GM19238 (cell line): ENCODE data around the gene PKP3.
"Not testable (repeated sequence)": the region's sequence is repeated elsewhere in the genome, so short reads cannot be mapped to it uniquely, and the experiment has no call there.

Experiments
- DNase-seq: peaks from one replicate; pipeline ENCODE4 v3.0.0; 2011; ENCODE audit warnings: low spot score; ENCODE audit not compliant: insufficient read length

PKP3 gene

GRCh38 chr11:425301-425700, 31.3 kb downstream of the PKP3 start:
- DNase-seq = no peak

- DNase-seq = no peak
These were observed 32.8 kb downstream of the PKP3 start for GRCh38 chr11:426851-427250.

GRCh38 chr11:428295-428694, 34.3 kb downstream of the PKP3 start:
- no peak for DNase-seq

- no peak for DNase-seq
These were observed 35.4 kb downstream of the PKP3 start for GRCh38 chr11:429391-429790.

GRCh38 chr11:429931-430456, 36.0 kb downstream of the PKP3 start:
- no peak for DNase-seq

GRCh38 chr11:431921-432320, 37.9 kb downstream of the PKP3 start:
- no peak for DNase-seq

GRCh38 chr11:432501-433100, 38.6 kb downstream of the PKP3 start:
- DNase-seq = no peak

- no peak for DNase-seq
These were observed 39.1 kb downstream of the PKP3 start for GRCh38 chr11:433111-433510.

GRCh38 chr11:433641-434040, 39.6 kb downstream of the PKP3 start:
- no peak for DNase-seq

GRCh38 chr11:434496-434895, 40.5 kb downstream of the PKP3 start:
- DNase-seq = no peak

- not testable (repeated sequence) for DNase-seq
These were observed 41.2 kb downstream of the PKP3 start for GRCh38 chr11:434999-435740.

- no peak for DNase-seq
These were observed 43.3 kb downstream of the PKP3 start for GRCh38 chr11:437228-437870.

GRCh38 chr11:438101-438844, 44.3 kb downstream of the PKP3 start:
- no peak for DNase-seq

- DNase-seq = no peak
These were observed 45.5 kb downstream of the PKP3 start for GRCh38 chr11:439315-440064.

- DNase-seq = no peak
These were observed 46.3 kb downstream of the PKP3 start for GRCh38 chr11:440065-441042.

- DNase-seq = no peak
These were observed 47.0 kb downstream of the PKP3 start for GRCh38 chr11:441043-441417.

GRCh38 chr11:441418-442274, 47.6 kb downstream of the PKP3 start, which contains the start of gene ANO9:
ANO9 (minus strand) TSS chr11:442011; CDS start chr11:441926, 85 bp downstream.
- peak; percentile 92 for DNase-seq

- DNase-seq = no peak
These were observed 48.6 kb downstream of the PKP3 start for GRCh38 chr11:442611-443081.
